Tibial artery (tissue), 4 donors: Measurements from ENCODE around the gene FASTK.

ENCODE experiments used
- DNase-seq, 2 donors: peaks; one replicate each; pipeline ENCODE4 v3.0.0-alpha.2; 2019
- H3K27ac ChIP-seq, 2 donors: fragments of 200-600 bp; sonication (generic) in 1 of 2; 1 replicate in 1 of 2; 2 replicates in 1 of 2; pipeline ENCODE4 v1.5.1; 2018 to 2019; ENCODE audit warnings: mild to moderate bottlenecking in 1 of 2
- H3K27me3 ChIP-seq, 2 donors: fragments of 200-600 bp; sonication (generic) in 1 of 2; one replicate each; pipeline versions ENCODE4 v1.5.1 to v1.6.0; 2016 to 2019
- H3K36me3 ChIP-seq, 3 donors: fragments of 200-600 bp; sonication (generic) in 2 of 3; one replicate each; pipeline ENCODE4 v1.5.1; 2016 to 2019; ENCODE audit warnings: mild to moderate bottlenecking in 2 of 3
- H3K4me1 ChIP-seq, 4 donors: fragments of 200-600 bp; sonication (generic) in 2 of 4; 1 replicate in 3 of 4; 2 replicates in 1 of 4; pipeline ENCODE4 v1.5.1; 2016 to 2019
- H3K4me3 ChIP-seq, 2 donors: fragments of 200-600 bp; sonication (generic) in 1 of 2; 1 replicate in 1 of 2; 2 replicates in 1 of 2; pipeline ENCODE4 v1.5.1; 2018 to 2019; ENCODE audit warnings: mild to moderate bottlenecking in 2 of 2
- H3K9me3 ChIP-seq, 3 donors: fragments of 200-600 bp; sonication (generic) in 1 of 3; one replicate each; pipeline ENCODE4 v1.5.1; 2016 to 2019
- intact Hi-C: fragments of 100-400 bp; cut with DNase I; formaldehyde crosslinking; loops from one replicate; pipeline ENCODE4 v1.15.0; 2023; ENCODE audit warnings: low total_unique reads
- TF ChIP-seq, protein P1 (sequence below), 2 experiments: fragments of 200-600 bp in 1 of 2; fragments of 450-650 bp in 1 of 2; IDR thresholded peaks; one replicate each; pipeline ENCODE4 v1.5.1; 2017 to 2019; ENCODE audit warnings: antibody characterized with exemption in 2 of 2, mild to moderate bottlenecking in 1 of 2, moderate library complexity in 1 of 2

FASTK gene

DNA sequence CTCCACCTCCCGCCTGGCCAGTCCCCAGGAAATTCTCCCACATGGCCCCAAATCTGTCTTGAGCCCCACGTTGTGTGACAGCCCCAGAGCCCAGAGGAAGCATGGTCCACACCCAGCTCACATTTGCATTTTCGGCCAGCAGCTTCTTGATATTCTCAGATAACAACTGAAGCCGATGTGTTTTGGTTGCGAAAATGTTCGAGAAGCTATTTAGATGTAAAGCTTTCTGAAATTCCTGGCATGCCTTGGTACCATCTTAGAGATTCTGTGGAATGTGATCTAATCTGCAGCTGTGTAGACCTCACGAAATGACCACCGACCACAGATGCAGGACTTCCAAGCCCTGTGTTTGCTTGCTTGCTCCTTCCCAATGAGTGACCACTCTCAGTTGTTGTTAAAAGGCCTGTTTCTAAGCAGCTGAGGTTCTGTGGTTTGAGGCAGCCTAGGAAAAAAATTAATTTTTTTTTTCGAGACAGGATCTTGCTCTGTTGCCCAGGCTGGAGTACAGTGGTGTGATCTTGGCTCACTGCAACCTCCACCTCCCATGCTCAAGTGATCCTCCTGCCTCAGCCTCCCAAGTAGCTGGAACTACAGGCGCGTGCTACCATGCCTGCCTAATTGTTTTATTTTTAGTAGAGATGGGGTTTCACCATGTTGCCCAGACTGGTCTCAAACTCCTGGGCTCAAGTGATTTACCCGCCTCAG, 12.4 kb downstream of the FASTK start:
- TF ChIP-seq, protein P1, sequence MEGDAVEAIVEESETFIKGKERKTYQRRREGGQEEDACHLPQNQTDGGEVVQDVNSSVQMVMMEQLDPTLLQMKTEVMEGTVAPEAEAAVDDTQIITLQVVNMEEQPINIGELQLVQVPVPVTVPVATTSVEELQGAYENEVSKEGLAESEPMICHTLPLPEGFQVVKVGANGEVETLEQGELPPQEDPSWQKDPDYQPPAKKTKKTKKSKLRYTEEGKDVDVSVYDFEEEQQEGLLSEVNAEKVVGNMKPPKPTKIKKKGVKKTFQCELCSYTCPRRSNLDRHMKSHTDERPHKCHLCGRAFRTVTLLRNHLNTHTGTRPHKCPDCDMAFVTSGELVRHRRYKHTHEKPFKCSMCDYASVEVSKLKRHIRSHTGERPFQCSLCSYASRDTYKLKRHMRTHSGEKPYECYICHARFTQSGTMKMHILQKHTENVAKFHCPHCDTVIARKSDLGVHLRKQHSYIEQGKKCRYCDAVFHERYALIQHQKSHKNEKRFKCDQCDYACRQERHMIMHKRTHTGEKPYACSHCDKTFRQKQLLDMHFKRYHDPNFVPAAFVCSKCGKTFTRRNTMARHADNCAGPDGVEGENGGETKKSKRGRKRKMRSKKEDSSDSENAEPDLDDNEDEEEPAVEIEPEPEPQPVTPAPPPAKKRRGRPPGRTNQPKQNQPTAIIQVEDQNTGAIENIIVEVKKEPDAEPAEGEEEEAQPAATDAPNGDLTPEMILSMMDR (IDR thresholded peaks at IDR 0.05) = no peak
- intact Hi-C loops = no loop called here

DNA sequence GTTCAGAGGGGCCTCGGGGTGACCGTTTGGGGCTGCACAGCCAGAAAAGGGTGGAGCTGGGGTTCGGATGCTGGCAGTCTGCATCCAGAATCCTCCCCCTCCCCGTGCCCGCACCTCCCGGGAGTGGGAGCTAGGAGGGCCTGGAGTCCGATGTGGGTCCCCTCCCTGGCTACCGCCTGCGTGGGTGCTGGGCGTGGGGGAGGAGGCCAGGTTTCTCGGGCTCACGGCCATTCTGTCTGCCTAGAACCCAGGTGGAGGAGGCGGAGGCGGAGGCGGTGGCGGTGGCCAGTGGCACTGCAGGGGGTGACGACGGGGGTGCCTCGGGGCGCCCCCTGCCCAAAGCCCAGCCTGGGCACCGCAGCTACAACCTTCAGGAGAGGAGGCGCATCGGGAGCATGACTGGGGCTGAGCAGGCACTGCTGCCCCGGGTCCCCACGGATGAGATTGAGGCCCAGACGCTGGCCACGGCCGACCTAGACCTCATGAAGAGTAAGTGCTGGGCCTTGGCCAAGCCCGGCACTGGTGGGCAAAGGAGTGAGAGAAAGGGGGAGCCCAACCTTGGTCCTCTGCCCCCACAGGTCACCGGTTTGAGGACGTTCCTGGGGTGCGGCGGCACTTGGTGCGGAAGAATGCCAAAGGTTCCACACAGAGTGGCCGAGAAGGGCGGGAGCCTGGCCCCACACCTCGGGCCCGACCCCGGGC, 14.2 kb downstream of the FASTK start:
- H3K36me3 ChIP-seq = peaks cover 67 to 77% (median 72%) of the 10 kb centered on the region in 3 donors

More for the DNA sequence above, 12.4 kb downstream of the FASTK start:
- DNase-seq = no peak
- H3K4me3 ChIP-seq = no peak overlapping the region
- no peaks in the 10 kb centered on the region for H3K9me3 ChIP-seq
- H3K27ac ChIP-seq = no peak overlapping the region
- H3K4me1 ChIP-seq = peaks cover 0 to 6% (median 3%) of the 10 kb centered on the region in 4 donors
- no peaks in the 10 kb centered on the region for H3K27me3 ChIP-seq
- H3K36me3 ChIP-seq = peaks cover 82 to 95% (median 89%) of the 10 kb centered on the region in 3 donors

DNA sequence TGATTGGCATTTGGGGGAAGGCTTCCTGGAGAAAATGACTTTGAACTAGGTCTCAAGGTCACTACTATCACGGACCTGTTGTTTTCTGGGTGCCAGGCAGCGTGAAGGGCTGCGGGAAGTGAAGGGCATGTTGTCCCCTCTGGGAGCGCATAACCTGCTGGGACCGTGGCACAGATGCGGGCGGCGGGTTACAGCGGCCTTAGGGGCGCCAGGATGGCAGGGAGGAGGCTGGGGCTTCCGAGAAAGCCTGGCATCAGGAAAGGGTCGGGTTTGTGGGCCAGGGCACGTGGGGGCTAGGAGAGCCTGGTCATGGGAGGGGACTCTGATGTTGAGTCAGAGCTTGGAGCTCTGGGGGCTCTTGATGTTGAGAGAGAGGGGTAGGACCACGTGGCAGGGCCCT, 15.1 kb downstream of the FASTK start:
- no peak for DNase-seq
- TF ChIP-seq, protein P1 (IDR thresholded peaks at IDR 0.05) = no peak
- H3K27me3 ChIP-seq = no peaks in the 10 kb centered on the region
- no peak overlapping the region for H3K4me3 ChIP-seq
- intact Hi-C loops = no loop called here
- H3K9me3 ChIP-seq = no peaks in the 10 kb centered on the region
- no peak overlapping the region for H3K27ac ChIP-seq
- H3K36me3 ChIP-seq = peaks cover 58 to 68% (median 63%) of the 10 kb centered on the region in 3 donors
- H3K4me1 ChIP-seq = peaks cover 0 to 33% (median 30%) of the 10 kb centered on the region in 4 donors

More for the DNA sequence above, 14.2 kb downstream of the FASTK start:
- no peak for DNase-seq
- Histone ChIP-seq H3K9me3 (no peaks in the 10 kb centered on the region), H3K4me3 (no peak overlapping the region), H3K4me1 (peaks cover 0 to 24% (median 21%) of the 10 kb centered on the region in 4 donors), H3K27me3 (no peaks in the 10 kb centered on the region), H3K27ac (no peak overlapping the region)
- intact Hi-C loops = no loop called here
- TF ChIP-seq, protein P1 (IDR thresholded peaks at IDR 0.05) = no peak

DNA sequence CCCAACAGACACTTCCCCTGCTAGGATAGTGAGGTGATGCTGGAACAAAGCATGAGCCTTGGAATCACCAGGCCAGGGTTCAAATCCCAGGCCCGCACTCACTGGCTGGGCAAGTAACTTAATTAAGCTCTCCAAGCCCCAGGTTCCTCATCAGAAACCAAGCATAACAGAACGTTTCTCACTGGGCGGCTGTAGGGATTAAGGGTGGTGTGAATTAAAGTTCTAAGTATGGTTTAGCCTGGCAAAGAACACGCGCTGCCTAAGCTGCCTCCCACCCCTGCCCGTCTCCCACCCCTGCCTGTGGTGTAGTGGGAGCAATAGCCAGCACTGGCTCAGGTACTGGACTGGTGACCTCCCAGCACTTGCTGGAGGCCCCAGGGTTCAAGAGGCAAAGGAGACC, 15.6 kb downstream of the FASTK start:
- H3K27ac ChIP-seq = no peak overlapping the region
- no peaks in the 10 kb centered on the region for H3K9me3 ChIP-seq
- TF ChIP-seq, protein P1 (IDR thresholded peaks at IDR 0.05) = no peak
- peaks cover 0 to 38% (median 34%) of the 10 kb centered on the region in 4 donors for H3K4me1 ChIP-seq
- intact Hi-C loops = no loop called here
- H3K27me3 ChIP-seq = no peaks in the 10 kb centered on the region
- no peak overlapping the region for H3K4me3 ChIP-seq
- H3K36me3 ChIP-seq = peaks cover 53 to 63% (median 58%) of the 10 kb centered on the region in 3 donors
- DNase-seq = no peak

DNA sequence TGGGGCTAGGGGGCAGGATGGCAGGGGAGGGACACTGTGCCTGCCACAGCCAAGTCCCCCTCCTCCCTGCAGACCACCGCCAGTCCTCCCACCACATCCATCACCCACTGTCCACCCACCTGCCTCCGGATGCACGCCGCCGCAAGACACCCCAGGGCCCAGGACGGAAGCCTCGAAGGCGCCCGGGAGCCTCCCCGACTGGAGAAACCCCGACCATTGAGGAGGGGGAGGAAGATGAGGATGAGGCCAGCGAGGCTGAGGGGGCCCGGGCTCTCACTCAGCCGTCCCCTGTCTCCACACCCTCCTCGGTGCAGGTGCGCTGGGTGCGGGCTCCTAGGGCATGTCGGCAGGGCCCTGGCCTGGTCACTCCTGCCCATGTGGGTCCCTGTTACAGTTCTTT, 16.2 kb downstream of the FASTK start:
- Histone ChIP-seq H3K4me3 (no peak overlapping the region), H3K4me1 (peaks cover 0 to 40% (median 34%) of the 10 kb centered on the region in 4 donors)

More for the DNA sequence above, 16.2 kb downstream of the FASTK start:
- no peak for DNase-seq
- no peaks in the 10 kb centered on the region for H3K9me3 ChIP-seq
- no peaks in the 10 kb centered on the region for H3K27me3 ChIP-seq
- intact Hi-C loops = no loop called here
- H3K27ac ChIP-seq = no peak overlapping the region
- H3K36me3 ChIP-seq = peaks cover 48 to 57% (median 52%) of the 10 kb centered on the region in 3 donors
- TF ChIP-seq, protein P1 (IDR thresholded peaks at IDR 0.05) = no peak
